ENCODE data around the gene ERICH6.

DNA sequence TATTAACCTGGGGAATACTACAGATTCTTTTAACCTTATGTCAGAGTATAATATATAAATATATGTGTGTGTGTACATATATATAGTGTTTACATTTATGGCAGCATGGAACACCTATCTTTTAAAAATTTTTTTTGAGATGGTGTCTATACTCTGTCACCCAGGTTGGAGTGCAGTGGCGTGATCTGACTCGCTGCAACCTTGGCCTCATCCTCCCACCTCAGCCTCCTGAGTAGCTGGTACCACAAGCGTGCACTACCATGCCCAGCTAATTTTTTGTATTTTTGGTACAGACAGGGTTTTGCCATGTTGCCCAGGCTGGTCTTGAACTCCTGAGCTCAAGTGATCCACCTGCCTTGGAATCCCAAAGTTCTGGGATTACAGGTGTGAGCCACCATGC, 18.5 kb upstream of the ERICH6 start:
- TF ChIP-seq, protein P1, sequence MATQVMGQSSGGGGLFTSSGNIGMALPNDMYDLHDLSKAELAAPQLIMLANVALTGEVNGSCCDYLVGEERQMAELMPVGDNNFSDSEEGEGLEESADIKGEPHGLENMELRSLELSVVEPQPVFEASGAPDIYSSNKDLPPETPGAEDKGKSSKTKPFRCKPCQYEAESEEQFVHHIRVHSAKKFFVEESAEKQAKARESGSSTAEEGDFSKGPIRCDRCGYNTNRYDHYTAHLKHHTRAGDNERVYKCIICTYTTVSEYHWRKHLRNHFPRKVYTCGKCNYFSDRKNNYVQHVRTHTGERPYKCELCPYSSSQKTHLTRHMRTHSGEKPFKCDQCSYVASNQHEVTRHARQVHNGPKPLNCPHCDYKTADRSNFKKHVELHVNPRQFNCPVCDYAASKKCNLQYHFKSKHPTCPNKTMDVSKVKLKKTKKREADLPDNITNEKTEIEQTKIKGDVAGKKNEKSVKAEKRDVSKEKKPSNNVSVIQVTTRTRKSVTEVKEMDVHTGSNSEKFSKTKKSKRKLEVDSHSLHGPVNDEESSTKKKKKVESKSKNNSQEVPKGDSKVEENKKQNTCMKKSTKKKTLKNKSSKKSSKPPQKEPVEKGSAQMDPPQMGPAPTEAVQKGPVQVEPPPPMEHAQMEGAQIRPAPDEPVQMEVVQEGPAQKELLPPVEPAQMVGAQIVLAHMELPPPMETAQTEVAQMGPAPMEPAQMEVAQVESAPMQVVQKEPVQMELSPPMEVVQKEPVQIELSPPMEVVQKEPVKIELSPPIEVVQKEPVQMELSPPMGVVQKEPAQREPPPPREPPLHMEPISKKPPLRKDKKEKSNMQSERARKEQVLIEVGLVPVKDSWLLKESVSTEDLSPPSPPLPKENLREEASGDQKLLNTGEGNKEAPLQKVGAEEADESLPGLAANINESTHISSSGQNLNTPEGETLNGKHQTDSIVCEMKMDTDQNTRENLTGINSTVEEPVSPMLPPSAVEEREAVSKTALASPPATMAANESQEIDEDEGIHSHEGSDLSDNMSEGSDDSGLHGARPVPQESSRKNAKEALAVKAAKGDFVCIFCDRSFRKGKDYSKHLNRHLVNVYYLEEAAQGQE (IDR thresholded peaks at IDR 0.05; ENCODE audit: insufficient read depth in 1 of 2, low read depth in 2 of 2, low read length in 1 of 2): no peak
- TF ChIP-seq TCF7L2 (IDR thresholded peaks at IDR 0.05; ENCODE audit: low read depth, low read length): no peak
